GM19463 (cell line): ENCODE results near the gene SORCS3.

Source experiments
- ATAC-seq: cut with Tn5 transposase; IDR thresholded peaks from one replicate; pipeline ENCODE4 v1.9.1; 2021; ENCODE audit warnings: mild to moderate bottlenecking, moderate library complexity; ENCODE audit not compliant: unreplicated experiment

Gene SORCS3

DNA sequence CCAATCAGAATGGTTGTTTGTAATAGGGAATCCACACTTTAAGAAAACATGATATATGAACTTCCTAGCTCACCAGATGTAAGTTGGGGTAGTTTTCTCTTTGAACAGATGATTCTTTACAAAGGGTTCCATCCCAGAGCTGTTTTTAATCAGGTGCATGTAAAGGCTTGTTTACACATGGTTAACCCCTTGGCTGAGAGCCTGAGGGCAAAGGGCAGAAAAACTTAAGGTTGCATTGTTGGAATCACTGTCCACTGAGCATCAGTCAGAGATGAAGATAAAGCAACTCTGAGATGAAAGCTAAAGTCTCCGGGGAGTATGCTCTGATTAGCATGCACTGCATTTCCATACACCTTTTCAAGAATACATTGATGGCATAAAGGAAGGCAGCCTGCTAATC lies 518.2 kb downstream of the SORCS3 start:
- no peak for ATAC-seq

- ATAC-seq = no peak
Observed at GRCh38 chr10:105161149-105161548, 520.1 kb downstream of the SORCS3 start.

- ATAC-seq = no peak
Observed at GRCh38 chr10:105161767-105162166, 520.7 kb downstream of the SORCS3 start.

- no peak for ATAC-seq
Observed at GRCh38 chr10:105170521-105170920, 529.4 kb downstream of the SORCS3 start.

DNA sequence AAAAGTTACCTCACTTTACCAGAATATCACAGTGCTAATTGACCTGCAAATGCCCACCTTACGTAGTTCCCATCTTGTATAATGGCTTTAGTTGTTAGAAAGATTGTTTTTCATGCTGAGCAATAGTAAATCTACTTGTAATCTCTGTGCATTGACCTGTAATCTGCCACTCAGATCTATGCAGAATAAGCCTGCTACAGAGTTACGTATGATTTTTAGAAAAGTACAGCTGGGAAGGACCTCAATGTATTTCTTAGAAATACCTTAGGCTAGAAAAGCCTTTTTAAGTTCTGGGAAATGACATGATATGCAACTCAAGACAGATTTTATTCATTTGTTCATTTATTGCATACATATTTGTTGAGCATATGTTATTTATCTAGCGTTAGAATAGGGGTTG lies 530.9 kb downstream of the SORCS3 start:
- no peak for ATAC-seq

GRCh38 chr10:105181626-105182025 lies 540.5 kb downstream of the SORCS3 start:
- ATAC-seq = no peak

- no peak for ATAC-seq
Observed at GRCh38 chr10:105183536-105183935, 542.4 kb downstream of the SORCS3 start.

GRCh38 chr10:105185161-105185560 lies 544.1 kb downstream of the SORCS3 start:
- ATAC-seq = no peak

DNA sequence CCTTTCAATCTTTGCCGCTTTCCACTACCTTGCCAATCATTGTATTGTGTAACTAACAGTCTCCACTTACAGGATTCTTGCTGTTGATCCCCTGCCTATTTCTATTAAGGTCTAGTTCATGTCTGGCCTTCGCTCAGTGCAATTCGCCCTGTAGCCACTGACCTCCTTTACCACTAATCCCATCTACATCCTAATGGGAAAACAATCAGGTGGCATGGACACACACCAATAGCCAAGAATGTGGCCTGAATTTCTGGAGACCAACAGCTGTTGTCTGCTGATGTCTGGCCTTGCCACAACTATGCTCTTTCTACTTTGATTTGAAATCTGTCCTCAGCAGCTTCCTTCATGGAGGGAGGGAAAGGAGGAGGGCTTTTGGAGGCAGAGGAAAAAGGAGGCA lies 546.2 kb downstream of the SORCS3 start:
- no peak for ATAC-seq

DNA sequence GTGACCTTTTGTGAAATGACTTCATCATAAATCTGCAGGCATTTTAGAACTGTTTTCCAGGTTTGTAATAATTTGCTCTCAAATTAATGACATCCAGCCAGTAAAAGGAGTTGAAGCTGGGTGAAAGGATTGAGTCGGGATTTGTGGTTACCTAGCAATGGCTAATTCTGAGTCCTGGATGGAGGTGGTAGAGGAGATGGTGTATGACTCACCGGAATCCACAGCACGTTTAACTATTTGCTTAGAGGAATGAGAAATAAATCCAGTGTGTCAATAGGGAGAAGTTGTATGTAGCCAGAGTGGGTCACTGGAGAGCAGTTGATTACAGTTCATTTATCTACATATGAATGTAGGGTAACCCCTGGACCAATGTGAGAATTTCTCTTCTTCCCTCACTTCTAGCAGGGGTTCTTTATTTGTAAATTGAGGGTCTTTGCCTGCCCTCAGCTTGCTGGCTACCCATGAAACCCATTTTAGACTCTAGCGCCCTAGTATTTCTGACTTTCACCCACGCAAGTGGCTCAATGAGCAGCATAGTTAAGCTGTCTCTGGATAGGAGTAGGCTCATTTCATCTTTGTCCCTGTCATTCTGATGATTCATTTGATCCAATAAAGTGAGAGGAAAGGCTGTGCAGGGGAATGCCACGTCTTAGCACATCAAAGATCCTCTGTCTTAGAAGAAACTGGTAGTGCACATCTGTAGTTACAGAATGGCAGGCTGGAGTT lies 547.8 kb downstream of the SORCS3 start:
- ATAC-seq = no peak

- no peak for ATAC-seq
Observed at GRCh38 chr10:105189463-105189800, 548.3 kb downstream of the SORCS3 start.

DNA sequence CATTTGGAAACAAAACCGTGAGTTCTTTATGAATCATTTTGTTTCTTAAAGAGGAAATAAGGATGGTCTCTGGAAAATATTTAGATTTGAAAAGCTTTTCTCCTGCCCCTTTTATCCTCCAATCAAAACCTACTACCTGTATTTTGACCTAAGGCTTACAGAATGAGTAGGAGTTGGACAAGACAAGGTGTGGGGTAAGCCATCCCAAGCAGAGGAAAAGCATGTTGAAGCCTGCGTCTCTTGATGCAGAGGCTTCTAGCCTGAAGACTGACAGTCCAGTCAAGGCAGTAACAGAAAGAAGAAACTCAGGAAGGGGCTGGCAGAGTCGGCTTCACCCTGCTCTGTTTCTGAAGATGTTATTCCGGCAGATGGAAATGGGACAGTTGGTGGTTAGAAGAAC lies 551.1 kb downstream of the SORCS3 start:
- ATAC-seq = no peak

DNA sequence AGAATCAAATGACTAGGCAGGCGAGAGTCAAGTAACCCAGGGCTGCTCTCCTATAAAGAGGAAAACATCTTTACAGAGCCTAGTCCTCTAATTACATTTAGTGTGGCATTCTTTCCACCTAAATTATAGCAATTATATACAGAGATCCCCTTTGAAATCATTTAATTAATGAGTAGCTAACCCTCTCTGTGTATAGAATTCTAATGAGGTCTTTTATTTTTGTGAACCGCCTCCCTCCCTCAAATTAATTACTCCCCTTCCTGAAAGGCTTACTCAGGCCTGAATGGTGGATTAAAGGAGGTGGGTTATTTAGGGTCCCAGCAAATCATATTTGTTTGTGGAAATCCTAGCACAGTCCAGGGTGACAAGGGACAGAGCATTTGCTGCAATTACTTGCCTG lies 551.8 kb downstream of the SORCS3 start:
- no peak for ATAC-seq

GRCh38 chr10:105195831-105196230 lies 554.7 kb downstream of the SORCS3 start:
- ATAC-seq = no peak

- ATAC-seq = no peak
Observed at GRCh38 chr10:105197598-105198364, 556.7 kb downstream of the SORCS3 start.

- no peak for ATAC-seq
Observed at GRCh38 chr10:105206616-105207015, 565.5 kb downstream of the SORCS3 start.

- ATAC-seq = no peak
Observed at GRCh38 chr10:105207476-105207995, 566.4 kb downstream of the SORCS3 start.

DNA sequence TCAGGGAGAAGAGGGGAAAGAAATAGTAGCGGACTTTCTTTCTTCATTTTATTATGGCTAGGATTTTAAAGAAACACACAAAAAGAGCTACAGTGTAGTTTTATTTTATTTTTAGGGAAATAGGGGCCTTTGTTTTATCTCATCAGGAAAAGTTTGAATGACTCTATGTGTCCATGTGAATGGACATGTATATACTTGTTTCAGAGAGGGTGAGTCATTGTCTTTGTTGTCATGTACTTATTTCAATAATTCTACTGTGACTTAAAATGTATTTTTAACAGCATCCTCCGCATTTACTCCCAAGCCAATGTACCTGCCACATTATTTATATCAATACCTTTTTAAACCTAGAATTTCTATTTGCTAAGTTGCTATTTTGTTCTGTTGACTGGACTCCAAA lies 569.5 kb downstream of the SORCS3 start:
- ATAC-seq = no peak

- no peak for ATAC-seq
Observed at GRCh38 chr10:105237685-105238084, 596.6 kb downstream of the SORCS3 start.

DNA sequence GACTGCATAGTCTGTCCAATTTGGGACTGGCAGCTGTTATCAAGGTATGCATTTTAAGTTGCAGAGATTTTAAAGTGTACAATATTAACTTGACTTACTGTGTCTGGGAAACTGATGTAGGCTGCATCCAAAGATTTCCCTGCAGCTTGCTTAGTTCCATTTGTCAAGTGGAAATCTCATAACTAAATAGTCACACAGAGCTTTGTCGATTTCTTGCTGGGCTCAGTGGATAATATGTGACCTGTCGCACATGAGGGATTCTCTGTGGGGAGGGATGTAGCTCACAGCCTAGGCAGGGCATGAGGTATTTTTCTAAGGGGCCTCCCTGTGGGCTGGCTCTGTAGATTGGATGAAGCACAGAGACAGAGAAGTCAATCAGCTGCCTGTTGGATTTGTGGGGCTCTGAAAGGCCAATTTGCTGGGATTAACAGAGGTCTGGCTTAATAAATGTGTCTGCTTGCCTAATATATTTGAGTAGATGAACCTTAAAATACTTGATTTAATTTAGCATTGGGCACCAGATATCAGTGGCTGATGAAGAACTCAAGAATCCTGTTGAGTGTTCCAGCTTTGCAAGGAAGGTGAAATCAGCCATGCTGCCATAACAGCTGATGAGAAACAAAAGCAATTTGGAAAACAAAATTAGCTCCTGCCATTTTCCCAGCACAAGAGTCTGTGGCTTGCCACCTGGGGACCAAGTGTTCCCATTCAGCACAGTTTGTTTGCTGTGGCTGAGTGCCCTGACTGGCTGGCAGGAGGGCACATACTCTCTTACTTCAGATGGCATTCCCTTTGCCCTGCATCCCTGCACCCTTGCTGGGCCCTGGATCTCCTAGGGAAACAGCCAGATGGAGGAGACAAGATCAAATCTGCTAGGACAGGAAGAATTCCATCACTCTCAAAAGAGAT lies 598.5 kb downstream of the SORCS3 start:
- ATAC-seq = no peak

- no peak for ATAC-seq
Observed at GRCh38 chr10:105241254-105241653, 600.2 kb downstream of the SORCS3 start.
